Neural crest cell (in vitro differentiated cells): ENCODE measurements around the gene STIM1. TPM values are rescaled to one million over a fixed set of nuclear protein-coding genes. Genes with fewer than 3 reads are reported as not detected.

Source experiments
- DNase-seq: peaks from one replicate; pipeline ENCODE4 v3.0.0; 2021; ENCODE audit warnings: low read depth, mixed read lengths, low spot score
- H3K27ac Mint-ChIP-seq: one replicate; pipeline ENCODE4 v1.8.0; 2021; ENCODE audit warnings: mild to moderate bottlenecking, mixed read lengths; ENCODE audit not compliant: unreplicated experiment
- H3K27me3 Mint-ChIP-seq: 2 replicates; pipeline ENCODE4 v1.8.0; 2021; ENCODE audit warnings: low read depth, mild to moderate bottlenecking, mixed read lengths
- H3K36me3 Mint-ChIP-seq: 2 replicates; pipeline ENCODE4 v1.8.0; 2021; ENCODE audit warnings: low read depth, mild to moderate bottlenecking, mixed read lengths
- H3K4me1 Mint-ChIP-seq: 2 replicates; pipeline ENCODE4 v1.8.0; 2021; ENCODE audit warnings: mixed read lengths
- H3K4me3 Mint-ChIP-seq: one replicate; pipeline ENCODE4 v1.8.0; 2021; ENCODE audit warnings: mild to moderate bottlenecking, mixed read lengths
- H3K9me3 Mint-ChIP-seq: 2 replicates; pipeline ENCODE4 v1.8.0; 2021; ENCODE audit warnings: mixed read lengths
- CTCF ChIP-seq: fragments of 200-600 bp; sonication (generic); conservative IDR thresholded peaks from 2 replicates; pipeline ENCODE4 v1.5.0; 2021; ENCODE audit warnings: antibody characterized with exemption, mild to moderate bottlenecking
- total RNA-seq: library from RNA; stranded (reverse); gene quantifications from 2 replicates; pipeline ENCODE4 v1.2.1, GENCODE V29; 2021

The STIM1 gene
- total RNA-seq, 1 donor from 2014 or later = 24.4 TPM

GRCh38 chr11:3958281-3958680 is 102.8 kb downstream of the STIM1 start:
- H3K4me3 Mint-ChIP-seq = no peak overlapping the region
- H3K27me3 Mint-ChIP-seq = no peaks in the 10 kb centered on the region
- no peak overlapping the region for H3K27ac Mint-ChIP-seq
- H3K36me3 Mint-ChIP-seq = no peaks in the 10 kb centered on the region
- DNase-seq = no peak
- no peaks in the 10 kb centered on the region for H3K4me1 Mint-ChIP-seq
- H3K9me3 Mint-ChIP-seq = no peaks in the 10 kb centered on the region
- TF ChIP-seq CTCF = no peak

- no peaks in the 10 kb centered on the region for H3K36me3 Mint-ChIP-seq
- TF ChIP-seq CTCF = peak; percentile 44
- H3K27ac Mint-ChIP-seq = no peak overlapping the region
These were observed 103.8 kb downstream of the STIM1 start for GRCh38 chr11:3959015-3959902.

GRCh38 chr11:3959903-3960265 is 104.4 kb downstream of the STIM1 start:
- H3K4me3 Mint-ChIP-seq = no peak overlapping the region
- H3K27ac Mint-ChIP-seq = no peak overlapping the region
- H3K4me1 Mint-ChIP-seq = no peaks in the 10 kb centered on the region
- DNase-seq = no peak
- no peaks in the 10 kb centered on the region for H3K27me3 Mint-ChIP-seq
- no peak for TF ChIP-seq CTCF
- H3K36me3 Mint-ChIP-seq = no peaks in the 10 kb centered on the region
- H3K9me3 Mint-ChIP-seq = no peaks in the 10 kb centered on the region

More at GRCh38 chr11:3959015-3959902, 103.8 kb downstream of the STIM1 start:
- DNase-seq = no peak
- Mint-ChIP-seq H3K9me3 (no peaks in the 10 kb centered on the region), H3K4me1 (no peaks in the 10 kb centered on the region), H3K27me3 (no peaks in the 10 kb centered on the region), H3K4me3 (no peak overlapping the region)

- Mint-ChIP-seq H3K4me3 (no peak overlapping the region), H3K27me3 (no peaks in the 10 kb centered on the region), H3K4me1 (no peaks in the 10 kb centered on the region), H3K9me3 (peaks cover 2% of the 10 kb centered on the region), H3K27ac (peak overlapping the region; percentile 20), H3K36me3 (no peaks in the 10 kb centered on the region)
- TF ChIP-seq CTCF = no peak
- DNase-seq = no peak
These were observed 107.0 kb downstream of the STIM1 start for GRCh38 chr11:3962406-3962840.

- Mint-ChIP-seq H3K27me3 (no peaks in the 10 kb centered on the region), H3K36me3 (peaks cover 2% of the 10 kb centered on the region), H3K4me1 (no peaks in the 10 kb centered on the region), H3K9me3 (peaks cover 2% of the 10 kb centered on the region), H3K4me3 (no peak overlapping the region), H3K27ac (no peak overlapping the region)
- DNase-seq = no peak
- no peak for TF ChIP-seq CTCF
These were observed 108.6 kb downstream of the STIM1 start for GRCh38 chr11:3964056-3964455.
